Epithelial cell of esophagus (primary cell): ENCODE measurements around the gene ZDHHC24.
"Not testable (repeated sequence)": the region's sequence is repeated elsewhere in the genome, so short reads cannot be mapped to it uniquely, and the experiment has no call there.

Experiments used
- DNase-seq: peaks from one replicate; pipeline ENCODE4 v3.0.0; 2010; ENCODE audit warnings: low read depth
- H3K4me3 ChIP-seq: 2 replicates; pipeline ENCODE4 v1.5.1; 2011; ENCODE audit warnings: mild to moderate bottlenecking, low read length, control low read depth
- CTCF ChIP-seq: IDR thresholded peaks from 2 replicates; pipeline ENCODE4 v1.5.1; 2011; ENCODE audit warnings: low read depth, mild to moderate bottlenecking, low read length, control low read depth, inconsistent platforms; ENCODE audit not compliant: insufficient read depth; ENCODE audit errors: missing control alignments

ZDHHC24 gene

GRCh38 chr11:66589996-66590675 lies 44.3 kb upstream of the ZDHHC24 start:
- H3K4me3 ChIP-seq = no peak overlapping the region
- DNase-seq = no peak
- no peak for TF ChIP-seq CTCF

- not testable (repeated sequence) for DNase-seq, H3K4me3 ChIP-seq
Observed at GRCh38 chr11:66589315-66589714, 43.5 kb upstream of the ZDHHC24 start.

GRCh38 chr11:66586136-66586535 lies 40.3 kb upstream of the ZDHHC24 start:
- TF ChIP-seq CTCF = no peak
- DNase-seq = no peak
- no peak overlapping the region for H3K4me3 ChIP-seq

- not testable (repeated sequence) for DNase-seq, H3K4me3 ChIP-seq
Observed at GRCh38 chr11:66585447-66585846, 39.6 kb upstream of the ZDHHC24 start.

GRCh38 chr11:66582565-66583147 lies 36.8 kb upstream of the ZDHHC24 start:
- not testable (repeated sequence) for H3K4me3 ChIP-seq

GRCh38 chr11:66581261-66581660 lies 35.4 kb upstream of the ZDHHC24 start:
- no peak for DNase-seq
- H3K4me3 ChIP-seq = no peak overlapping the region
- TF ChIP-seq CTCF = no peak

More at GRCh38 chr11:66582565-66583147, 36.8 kb upstream of the ZDHHC24 start:
- DNase-seq = not testable (repeated sequence)

- peak; percentile 9 for DNase-seq
- TF ChIP-seq CTCF = no peak
- no peak overlapping the region for H3K4me3 ChIP-seq
Observed at GRCh38 chr11:66580803-66581202, 35.0 kb upstream of the ZDHHC24 start.

GRCh38 chr11:66579017-66579606 lies 33.3 kb upstream of the ZDHHC24 start:
- TF ChIP-seq CTCF = peak; percentile 76
- DNase-seq = peak; percentile 74
- H3K4me3 ChIP-seq = no peak overlapping the region
